Erythroblast (primary cell): ENCODE results near the gene ENGASE.

Source experiments
- DNase-seq, 2 experiments: peaks; one replicate each; lab custom pipeline; 2025; lab: John Stamatoyannopoulos, UW
- GATA1 ChIP-seq: IDR thresholded peaks from 2 replicates; pipeline ENCODE4 v1.6.1; 2011; ENCODE audit warnings: low read depth, mild to moderate bottlenecking, control low read depth, low read length, moderate library complexity
- POLR2A ChIP-seq: IDR thresholded peaks from 2 replicates; pipeline ENCODE4 v1.6.1; 2011; ENCODE audit warnings: mild to moderate bottlenecking, low read length

The ENGASE gene

GRCh38 chr17:79033046-79033616 lies 41.5 kb upstream of the ENGASE start:
- no peak for DNase-seq

GRCh38 chr17:79033741-79034501 lies 40.7 kb upstream of the ENGASE start:
- TF ChIP-seq GATA1 (no peak), POLR2A (no peak)
- no peak for DNase-seq

More at GRCh38 chr17:79033046-79033616, 41.5 kb upstream of the ENGASE start:
- no peak for TF ChIP-seq POLR2A

GRCh38 chr17:79034931-79035485 lies 39.6 kb upstream of the ENGASE start:
- DNase-seq = no peak
- no peak for TF ChIP-seq POLR2A
- TF ChIP-seq GATA1 = no peak

- no peak for TF ChIP-seq POLR2A
- TF ChIP-seq GATA1 = no peak
- no peak for DNase-seq
These were observed 38.9 kb upstream of the ENGASE start for GRCh38 chr17:79035686-79036085.

- TF ChIP-seq POLR2A = no peak
- TF ChIP-seq GATA1 = no peak
- DNase-seq = no peak
These were observed 38.4 kb upstream of the ENGASE start for GRCh38 chr17:79036181-79036580.

- no peak for TF ChIP-seq GATA1
- no peak for TF ChIP-seq POLR2A
- DNase-seq = no peak
These were observed 38.0 kb upstream of the ENGASE start for GRCh38 chr17:79036596-79036995.

GRCh38 chr17:79038545-79039135 lies 36.0 kb upstream of the ENGASE start:
- TF ChIP-seq POLR2A (no peak), GATA1 (no peak)
- DNase-seq = no peak

GRCh38 chr17:79039171-79039570 lies 35.5 kb upstream of the ENGASE start:
- DNase-seq = no peak

GRCh38 chr17:79039886-79040285 lies 34.7 kb upstream of the ENGASE start:
- no peak for DNase-seq
- TF ChIP-seq POLR2A (no peak), GATA1 (no peak)

More at GRCh38 chr17:79039171-79039570, 35.5 kb upstream of the ENGASE start:
- TF ChIP-seq GATA1 = no peak

GRCh38 chr17:79041041-79041570 lies 33.5 kb upstream of the ENGASE start:
- TF ChIP-seq POLR2A = no peak
- no peak for TF ChIP-seq GATA1
- no peak for DNase-seq

- no peak for DNase-seq
- TF ChIP-seq POLR2A = no peak
- no peak for TF ChIP-seq GATA1
These were observed 32.8 kb upstream of the ENGASE start for GRCh38 chr17:79041723-79042420.

GRCh38 chr17:79042421-79043190 lies 32.0 kb upstream of the ENGASE start:
- DNase-seq = peak; percentile 52 to 69
- no peak for TF ChIP-seq POLR2A
- no peak for TF ChIP-seq GATA1

GRCh38 chr17:79043191-79043930 lies 31.3 kb upstream of the ENGASE start:
- TF ChIP-seq GATA1 (no peak), POLR2A (no peak)
- no peak for DNase-seq

- no peak for TF ChIP-seq GATA1
- no peak for TF ChIP-seq POLR2A
- no peak for DNase-seq
These were observed 30.7 kb upstream of the ENGASE start for GRCh38 chr17:79043931-79044320.
